NK-92 (cell line): ENCODE measurements around the gene AKR1D1.
"Not testable (repeated sequence)": the region's sequence is repeated elsewhere in the genome, so short reads cannot be mapped to it uniquely, and the experiment has no call there.

Source experiments
- DNase-seq: peaks from one replicate; lab custom pipeline; 2025; ENCODE audit not compliant: unreplicated experiment; lab: John Stamatoyannopoulos, UW

The AKR1D1 gene

DNA sequence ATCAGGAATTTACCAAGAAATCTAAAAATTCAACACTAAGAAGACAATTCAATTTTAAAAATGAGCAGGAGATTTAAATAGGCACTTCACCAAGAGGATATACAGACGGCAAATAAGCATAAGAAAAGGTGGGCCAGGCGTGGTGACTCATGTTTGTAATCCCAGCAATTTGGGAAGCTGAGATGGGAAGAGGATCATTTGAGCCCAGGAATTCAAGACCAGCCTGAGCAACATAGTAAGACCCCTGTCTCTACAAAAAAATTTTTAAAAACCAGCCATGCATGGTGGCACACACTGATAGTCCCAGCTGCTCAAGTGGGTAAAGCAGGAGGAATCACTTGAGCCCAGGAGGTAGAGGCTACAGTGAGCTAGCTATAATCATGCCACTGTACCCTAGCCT lies 3.5 kb upstream of the AKR1D1 start:
- no peak for DNase-seq

DNA sequence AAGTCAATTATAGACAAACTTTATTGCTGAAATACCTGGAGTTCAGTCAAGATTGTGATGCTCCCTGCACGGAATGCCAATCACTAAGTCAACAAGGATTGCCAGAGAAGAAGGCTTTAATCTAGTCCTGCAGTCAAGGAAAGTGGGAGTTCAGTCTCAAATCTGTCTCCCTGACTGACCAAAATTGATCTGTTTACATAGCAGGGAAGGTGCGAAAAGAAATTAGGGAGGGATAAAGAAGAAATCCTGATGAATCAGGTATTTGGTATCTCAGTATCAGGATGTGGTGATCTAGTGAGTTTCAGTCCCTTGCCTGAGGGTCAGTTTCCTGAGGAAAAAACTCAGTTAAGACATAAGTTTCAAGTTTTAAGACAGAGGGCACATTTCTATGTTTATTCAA lies 2.1 kb upstream of the AKR1D1 start:
- no peak for DNase-seq

GRCh38 chr7:138074540-138074939 lies 1.7 kb upstream of the AKR1D1 start:
- no peak for DNase-seq

DNA sequence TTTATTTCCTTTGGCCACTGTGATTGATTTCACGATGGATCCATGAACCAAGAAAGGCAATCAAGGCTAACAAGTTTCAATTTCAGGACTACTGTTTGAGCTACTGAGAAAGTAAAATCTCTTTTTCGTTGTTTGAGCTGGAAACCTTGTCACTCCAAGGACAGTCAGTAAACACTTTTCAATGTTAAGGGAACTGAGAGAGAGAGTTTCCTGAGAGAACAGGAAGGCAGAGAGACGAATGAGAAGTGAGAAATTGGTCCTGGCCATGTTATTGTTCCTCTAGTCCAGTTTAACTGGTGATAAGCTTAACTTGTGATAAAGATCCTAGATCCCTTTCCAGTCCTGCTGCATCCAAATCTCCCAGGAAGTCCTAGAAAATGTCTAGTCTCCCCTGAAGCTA lies 909 bp upstream of the AKR1D1 start:
- no peak for DNase-seq

DNA sequence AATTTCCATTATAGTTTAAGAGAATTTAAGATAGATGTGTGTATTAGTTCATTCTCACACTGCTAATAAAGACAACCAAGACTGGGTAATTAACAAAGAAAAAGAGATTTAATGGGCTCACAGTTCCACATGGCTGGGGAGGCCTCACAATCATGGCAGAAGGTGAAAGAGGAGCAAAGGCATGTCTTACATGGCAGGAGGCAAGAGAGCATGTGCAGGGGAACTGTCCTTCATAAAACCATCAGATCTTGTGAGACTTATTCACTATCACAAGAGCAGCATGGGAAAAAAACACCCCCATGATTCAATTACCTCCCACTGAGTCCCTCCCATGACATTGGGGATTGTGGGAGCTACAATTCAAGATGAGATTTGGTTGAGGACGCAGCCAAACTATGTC lies 473 bp upstream of the AKR1D1 start:
- not testable (repeated sequence) for DNase-seq

DNA sequence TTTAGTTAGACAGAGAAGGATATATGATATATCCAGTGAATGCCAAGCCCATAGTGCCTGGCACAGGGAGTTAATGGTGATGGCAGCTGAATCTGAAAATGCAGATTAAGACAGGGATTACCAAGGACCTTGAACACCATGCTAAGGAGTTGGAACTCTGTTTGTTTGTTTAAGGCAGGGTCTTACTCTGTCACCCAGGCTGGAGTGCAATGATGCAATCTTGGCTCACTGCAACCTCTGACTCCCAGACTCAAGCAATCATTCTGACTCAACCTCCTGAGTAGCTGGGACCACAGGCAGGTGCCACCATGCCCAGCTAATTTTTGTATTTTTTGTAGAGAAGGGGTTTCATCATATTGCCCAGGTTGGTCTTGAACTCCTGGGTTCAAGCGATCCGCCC lies 1.6 kb downstream of the AKR1D1 start:
- no peak for DNase-seq

DNA sequence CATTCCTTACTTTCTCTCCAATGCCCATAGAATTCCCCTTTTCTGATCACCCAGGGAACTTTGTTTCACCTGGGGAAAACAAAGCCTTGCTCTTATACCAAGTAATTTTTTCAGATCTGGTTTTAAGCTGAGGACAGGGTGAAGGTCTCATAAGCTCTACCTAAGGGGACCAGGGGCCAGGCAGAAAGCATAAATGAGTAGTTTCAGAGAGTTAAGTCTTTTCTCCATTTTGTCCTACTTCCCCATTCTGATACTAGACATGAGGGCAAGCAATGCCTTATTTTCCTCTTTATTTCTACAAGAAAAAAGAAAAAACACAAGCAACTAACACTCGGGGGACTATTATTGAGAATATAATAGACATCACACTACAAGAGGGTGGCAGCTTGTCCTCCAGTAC lies 2.9 kb downstream of the AKR1D1 start:
- no peak for DNase-seq

DNA sequence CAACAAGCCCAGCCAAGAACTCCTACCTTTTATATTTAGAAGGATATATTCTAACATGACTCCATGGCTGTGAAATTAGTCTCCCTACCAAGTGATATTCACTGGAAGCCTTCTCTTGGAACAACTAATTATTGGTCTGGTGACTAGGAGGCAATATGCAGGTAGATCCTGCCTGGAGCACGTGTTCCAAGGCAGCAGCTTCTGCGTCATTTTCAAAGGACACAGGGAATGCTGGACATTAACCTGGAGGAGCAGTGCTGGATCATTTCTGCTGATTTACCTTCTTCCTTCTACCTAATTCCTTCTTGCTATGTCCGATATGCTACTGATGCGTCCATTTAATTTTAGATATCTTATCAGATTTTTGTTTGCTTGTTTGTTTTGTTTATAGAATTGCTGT lies 5.6 kb downstream of the AKR1D1 start:
- no peak for DNase-seq

GRCh38 chr7:138083859-138084258 lies 7.6 kb downstream of the AKR1D1 start:
- no peak for DNase-seq

- no peak for DNase-seq
These were observed 10.5 kb downstream of the AKR1D1 start for GRCh38 chr7:138086563-138087270.

DNA sequence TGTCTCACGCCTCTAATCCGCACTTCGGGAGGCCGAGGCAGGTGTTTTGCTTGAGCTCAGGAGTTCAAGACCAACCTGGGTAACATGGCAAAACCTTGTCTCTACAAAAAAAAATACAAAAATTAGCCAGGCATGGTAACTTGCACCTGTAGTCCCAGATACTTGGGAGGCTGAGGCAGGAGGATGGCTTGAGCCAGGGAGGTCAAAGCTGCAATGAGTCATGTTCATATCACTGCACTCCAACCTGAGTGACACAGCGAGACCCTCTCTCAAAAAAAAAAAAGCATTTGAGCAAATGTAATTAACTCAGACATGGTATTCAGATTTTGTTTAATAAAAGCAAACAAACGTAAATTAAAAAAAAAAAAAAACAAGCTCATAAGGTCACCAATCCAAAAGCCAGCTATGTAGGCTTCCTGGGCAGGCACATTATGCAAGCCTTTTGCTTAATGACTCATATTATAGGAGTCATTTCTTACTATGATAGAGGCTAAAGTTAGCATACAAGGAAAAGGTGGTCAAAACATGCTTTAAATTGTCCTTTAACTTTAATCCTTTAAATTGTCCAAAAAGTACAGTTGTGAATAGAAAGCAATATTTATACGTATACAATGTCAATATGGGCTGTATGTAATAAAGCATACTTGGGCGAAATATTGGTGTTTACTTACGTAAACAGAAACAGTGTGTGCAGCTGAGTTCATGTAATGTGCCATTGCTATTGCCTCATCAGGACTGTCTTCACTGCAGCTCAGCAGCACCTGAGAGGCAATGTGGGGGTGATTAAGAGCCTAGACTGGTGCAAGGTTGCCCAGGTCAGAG lies 13.0 kb downstream of the AKR1D1 start:
- no peak for DNase-seq

DNA sequence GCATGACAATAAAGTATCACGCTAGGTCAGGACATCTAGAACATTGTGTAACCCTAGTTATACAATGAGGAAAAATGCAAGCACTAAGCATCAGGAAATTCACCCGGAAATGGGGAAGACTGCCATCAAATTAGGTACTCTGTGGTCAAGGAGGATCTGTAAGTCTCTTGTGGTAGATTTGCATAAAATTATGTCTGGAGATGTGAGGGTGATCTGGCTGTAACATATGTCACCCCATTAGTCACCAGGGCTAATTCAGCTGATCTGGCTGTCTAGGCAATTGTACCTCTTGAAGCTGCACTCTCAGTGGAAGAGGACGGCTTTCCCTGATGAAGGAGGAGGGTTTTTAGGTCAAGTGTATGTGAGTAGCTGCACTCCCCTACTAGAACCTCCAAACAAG lies 14.8 kb downstream of the AKR1D1 start:
- DNase-seq = no peak

- not testable (repeated sequence) for DNase-seq
These were observed 15.6 kb downstream of the AKR1D1 start for GRCh38 chr7:138091840-138092239.

GRCh38 chr7:138092486-138093028 lies 16.3 kb downstream of the AKR1D1 start:
- no peak for DNase-seq

DNA sequence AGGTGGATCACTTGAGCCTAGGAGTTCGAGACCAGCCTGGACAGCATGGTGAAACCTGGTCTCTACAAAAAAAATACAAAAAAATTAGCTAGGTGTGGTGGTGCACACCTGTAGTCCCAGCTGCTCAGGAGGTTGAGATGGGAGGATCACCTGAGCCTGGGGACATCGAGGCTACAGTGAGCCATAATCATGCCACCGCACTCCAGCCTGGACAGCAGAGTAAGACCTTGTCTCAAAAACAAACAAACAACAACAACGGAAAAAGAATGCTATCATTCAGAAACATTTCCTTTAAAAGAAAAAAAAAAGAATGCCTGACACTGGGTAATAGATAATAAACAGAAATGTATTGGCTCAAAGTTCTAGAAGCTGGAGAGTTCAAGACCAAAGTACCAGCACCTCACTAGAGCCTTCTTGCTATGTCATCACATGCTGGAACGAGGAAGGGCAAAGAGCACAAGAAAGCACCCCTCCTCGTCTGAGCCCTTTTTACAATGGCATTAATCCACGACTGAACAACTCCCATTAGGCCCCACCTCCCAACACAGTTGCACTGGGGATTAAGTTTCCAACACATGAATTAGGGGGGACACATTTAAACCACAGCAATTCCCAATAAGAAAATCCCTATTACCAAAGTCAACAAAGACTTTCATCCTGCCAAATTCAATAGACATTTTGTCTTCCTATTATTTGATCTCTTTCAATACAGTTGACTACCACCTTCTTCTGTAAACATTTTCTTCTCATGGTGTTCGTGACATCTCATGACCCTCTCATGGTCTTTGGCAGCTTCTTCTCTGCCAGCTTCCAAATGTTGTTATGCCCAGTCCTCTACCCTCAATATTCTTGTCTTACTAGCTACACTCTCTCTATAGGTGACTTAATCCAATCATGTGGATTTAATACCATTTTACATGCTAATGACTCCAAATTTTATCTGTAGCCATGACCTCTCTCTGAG lies 20.0 kb downstream of the AKR1D1 start:
- DNase-seq = no peak

DNA sequence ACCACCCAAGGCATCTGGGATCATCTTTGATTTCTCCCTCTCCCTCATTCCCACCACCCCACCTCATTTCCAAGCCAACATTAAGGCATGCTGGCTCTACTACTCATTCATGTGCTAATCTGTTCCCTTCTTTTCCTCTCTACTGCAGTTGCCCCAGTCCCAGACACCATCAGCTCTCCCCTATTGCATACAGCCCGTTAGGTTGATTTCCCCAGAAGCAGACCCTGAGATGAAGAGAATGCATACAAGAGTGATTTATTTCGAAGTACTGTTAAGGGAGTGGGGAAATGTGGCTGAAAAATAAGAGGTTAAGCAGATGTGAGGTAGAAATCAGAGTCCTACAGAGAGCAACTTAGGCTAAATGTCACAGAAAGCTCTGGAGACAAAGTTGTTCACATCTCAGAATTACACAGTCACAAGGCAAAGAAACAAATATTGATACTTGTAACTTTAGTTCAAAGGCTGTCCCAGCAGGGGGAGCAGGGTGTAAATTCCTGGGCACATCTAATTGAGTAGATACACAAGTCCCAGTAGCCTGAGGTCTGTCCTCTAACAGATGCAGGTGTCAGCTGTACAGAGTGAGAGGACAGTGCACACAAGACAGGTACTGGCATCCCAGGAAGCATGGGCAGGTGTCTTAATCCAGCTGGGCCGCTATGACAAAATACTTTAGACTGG lies 20.9 kb downstream of the AKR1D1 start:
- DNase-seq = no peak

DNA sequence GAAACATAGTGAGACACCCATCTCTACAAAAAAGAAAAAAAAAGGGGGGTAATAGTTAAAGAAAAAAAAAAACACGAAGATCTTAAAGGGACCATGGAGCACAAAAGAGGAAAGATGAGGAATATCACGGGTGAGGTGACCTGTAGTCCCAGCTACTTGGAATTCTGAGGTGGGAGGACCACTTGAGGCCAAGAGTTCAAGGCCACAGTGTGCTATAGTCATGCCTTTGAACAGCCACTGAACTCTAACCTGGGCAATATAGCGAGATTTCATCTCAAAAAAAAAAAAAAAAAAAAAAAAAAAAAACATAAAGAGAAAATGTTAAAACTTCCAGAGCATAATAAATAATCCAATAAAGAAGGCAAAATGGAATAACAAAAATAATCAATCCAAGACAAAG lies 23.6 kb downstream of the AKR1D1 start:
- no peak for DNase-seq

DNA sequence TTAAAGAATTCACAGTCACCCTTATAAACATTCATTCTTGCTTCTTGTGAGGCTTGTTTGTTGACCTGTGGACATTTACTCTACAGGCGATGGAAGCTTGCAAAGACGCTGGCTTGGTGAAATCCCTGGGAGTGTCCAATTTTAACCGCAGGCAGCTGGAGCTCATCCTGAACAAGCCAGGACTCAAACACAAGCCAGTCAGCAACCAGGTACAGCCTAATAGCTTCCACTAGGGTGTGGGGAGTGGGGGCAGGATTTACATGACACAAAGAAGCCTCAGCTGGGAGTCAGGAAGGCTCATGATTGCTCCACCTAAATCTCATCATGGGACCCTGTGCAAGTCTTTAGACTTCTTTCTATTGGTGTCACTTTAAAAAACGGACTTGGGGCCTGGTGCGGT lies 29.0 kb downstream of the AKR1D1 start:
- DNase-seq = no peak

DNA sequence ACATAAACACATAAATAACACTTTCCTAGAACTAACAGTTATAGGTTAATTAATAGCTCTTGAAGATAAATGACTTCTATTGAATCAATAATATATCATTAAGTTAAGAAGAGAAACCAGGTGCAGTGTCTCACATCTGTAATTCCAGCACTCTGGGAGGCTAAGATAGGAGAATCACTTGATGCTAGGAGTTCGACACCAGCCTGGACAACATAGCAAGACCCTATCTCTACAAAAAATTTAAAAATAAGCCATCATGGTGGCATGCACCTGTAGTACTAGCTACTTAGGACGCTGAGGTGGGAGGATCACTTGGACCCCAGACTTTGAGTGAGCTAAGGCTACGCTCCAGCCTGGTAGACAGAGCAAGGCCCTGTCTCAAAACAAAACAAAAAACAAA lies 38.8 kb downstream of the AKR1D1 start:
- DNase-seq = no peak

DNA sequence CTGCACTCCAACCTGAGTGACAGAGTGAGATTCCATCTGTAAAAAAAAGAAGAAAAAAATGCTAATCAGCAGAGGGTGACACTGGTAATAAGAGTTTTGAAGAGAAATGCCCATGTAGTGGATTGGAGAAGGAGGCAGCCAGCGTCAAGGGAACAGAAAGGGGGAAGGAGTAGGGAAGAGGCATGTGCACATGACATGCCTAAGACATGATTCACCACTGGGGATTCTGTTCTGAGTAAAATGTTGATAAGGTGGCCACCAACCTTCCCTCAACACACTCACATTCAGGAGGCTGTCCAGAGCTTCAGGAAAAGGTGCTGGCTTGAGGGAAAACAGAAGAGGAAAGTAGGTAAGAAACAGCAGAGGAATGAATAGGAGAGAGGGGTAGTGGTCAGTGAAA lies 39.9 kb downstream of the AKR1D1 start:
- no peak for DNase-seq

- no peak for DNase-seq
These were observed 40.6 kb downstream of the AKR1D1 start for GRCh38 chr7:138116892-138117291.
